ENCODE results near the gene CTCFL. TPM values are rescaled to one million over a fixed set of nuclear protein-coding genes. Genes with fewer than 3 reads are reported as not detected.

The CTCFL gene
- total and polyA plus RNA-seq, 2 of the 13 experiments (the other 11 are each of a cell fraction or from before 2014, with no cell fraction given), result 0.04 TPM; not detected in 1

DNA sequence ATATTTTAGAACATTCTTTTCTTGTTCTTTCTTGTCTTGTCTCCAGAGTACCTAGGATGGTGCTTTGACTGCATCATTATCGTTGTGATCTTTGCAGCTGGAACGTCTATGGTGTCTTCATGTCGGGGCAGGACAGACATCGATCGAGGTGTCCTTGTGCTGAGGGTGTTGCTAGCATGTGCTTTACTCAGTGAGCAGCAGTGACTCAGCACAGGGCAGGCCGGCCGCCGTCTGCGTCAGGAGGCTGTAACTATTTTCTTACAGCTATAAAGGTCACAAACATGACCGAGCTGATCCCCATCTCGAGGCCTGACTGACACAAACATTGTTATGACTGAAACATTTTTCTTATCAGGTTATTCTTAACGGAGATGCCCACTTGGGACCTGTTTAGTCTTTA lies 14.9 kb upstream of the CTCFL start (continued):
- TF ChIP-seq, protein P1, sequence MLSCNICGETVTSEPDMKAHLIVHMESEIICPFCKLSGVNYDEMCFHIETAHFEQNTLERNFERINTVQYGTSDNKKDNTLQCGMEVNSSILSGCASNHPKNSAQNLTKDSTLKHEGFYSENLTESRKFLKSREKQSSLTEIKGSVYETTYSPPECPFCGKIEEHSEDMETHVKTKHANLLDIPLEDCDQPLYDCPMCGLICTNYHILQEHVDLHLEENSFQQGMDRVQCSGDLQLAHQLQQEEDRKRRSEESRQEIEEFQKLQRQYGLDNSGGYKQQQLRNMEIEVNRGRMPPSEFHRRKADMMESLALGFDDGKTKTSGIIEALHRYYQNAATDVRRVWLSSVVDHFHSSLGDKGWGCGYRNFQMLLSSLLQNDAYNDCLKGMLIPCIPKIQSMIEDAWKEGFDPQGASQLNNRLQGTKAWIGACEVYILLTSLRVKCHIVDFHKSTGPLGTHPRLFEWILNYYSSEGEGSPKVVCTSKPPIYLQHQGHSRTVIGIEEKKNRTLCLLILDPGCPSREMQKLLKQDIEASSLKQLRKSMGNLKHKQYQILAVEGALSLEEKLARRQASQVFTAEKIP (CRISPR knock-in tag; IDR thresholded peaks at IDR 0.05; ENCODE audit: borderline replicate concordance), result no peak
- TF ChIP-seq RFX5 (IDR thresholded peaks at IDR 0.05; ENCODE audit: low read depth, low read length) (no peak), SP2 (CRISPR knock-in tag; IDR thresholded peaks at IDR 0.05) (no peak), ZNF670 (CRISPR knock-in tag; IDR thresholded peaks at IDR 0.05; ENCODE audit: borderline replicate concordance) (peak; percentile 78; the same call in 1 of the 2 replicates), CENPT (CRISPR knock-in tag; IDR thresholded peaks at IDR 0.05; ENCODE audit: low read depth) (no peak), ZNF780A (CRISPR knock-in tag; IDR thresholded peaks at IDR 0.05) (no peak), GABPA (IDR thresholded peaks at IDR 0.05; ENCODE audit: low read depth, low read length) (no peak), GABPA (CRISPR knock-in tag; IDR thresholded peaks at IDR 0.05; ENCODE audit: low read depth) (no peak), MEF2D (CRISPR knock-in tag; IDR thresholded peaks at IDR 0.05) (peak; percentile 78; the same call in 1 of the 2 replicates), MEIS1 (CRISPR knock-in tag; IDR thresholded peaks at IDR 0.05; ENCODE audit: borderline replicate concordance) (no peak), FOXP1 (IDR thresholded peaks at IDR 0.05) (no peak), FOXP1 (CRISPR knock-in tag; IDR thresholded peaks at IDR 0.05) (no peak), RELA (CRISPR knock-in tag; IDR thresholded peaks at IDR 0.05) (no peak), GABPB1 (CRISPR knock-in tag; IDR thresholded peaks at IDR 0.05) (no peak; the same call in 1 of the 2 replicates), ZNF674 (CRISPR knock-in tag; IDR thresholded peaks at IDR 0.05; ENCODE audit: low read depth) (no peak), ZNF263 (CRISPR knock-in tag; IDR thresholded peaks at IDR 0.05) (no peak), MTF1 (CRISPR knock-in tag; IDR thresholded peaks at IDR 0.05) (no peak), ZNF644 (CRISPR knock-in tag; IDR thresholded peaks at IDR 0.05; ENCODE audit: low read depth) (no peak)
- TF ChIP-seq, protein P2, sequence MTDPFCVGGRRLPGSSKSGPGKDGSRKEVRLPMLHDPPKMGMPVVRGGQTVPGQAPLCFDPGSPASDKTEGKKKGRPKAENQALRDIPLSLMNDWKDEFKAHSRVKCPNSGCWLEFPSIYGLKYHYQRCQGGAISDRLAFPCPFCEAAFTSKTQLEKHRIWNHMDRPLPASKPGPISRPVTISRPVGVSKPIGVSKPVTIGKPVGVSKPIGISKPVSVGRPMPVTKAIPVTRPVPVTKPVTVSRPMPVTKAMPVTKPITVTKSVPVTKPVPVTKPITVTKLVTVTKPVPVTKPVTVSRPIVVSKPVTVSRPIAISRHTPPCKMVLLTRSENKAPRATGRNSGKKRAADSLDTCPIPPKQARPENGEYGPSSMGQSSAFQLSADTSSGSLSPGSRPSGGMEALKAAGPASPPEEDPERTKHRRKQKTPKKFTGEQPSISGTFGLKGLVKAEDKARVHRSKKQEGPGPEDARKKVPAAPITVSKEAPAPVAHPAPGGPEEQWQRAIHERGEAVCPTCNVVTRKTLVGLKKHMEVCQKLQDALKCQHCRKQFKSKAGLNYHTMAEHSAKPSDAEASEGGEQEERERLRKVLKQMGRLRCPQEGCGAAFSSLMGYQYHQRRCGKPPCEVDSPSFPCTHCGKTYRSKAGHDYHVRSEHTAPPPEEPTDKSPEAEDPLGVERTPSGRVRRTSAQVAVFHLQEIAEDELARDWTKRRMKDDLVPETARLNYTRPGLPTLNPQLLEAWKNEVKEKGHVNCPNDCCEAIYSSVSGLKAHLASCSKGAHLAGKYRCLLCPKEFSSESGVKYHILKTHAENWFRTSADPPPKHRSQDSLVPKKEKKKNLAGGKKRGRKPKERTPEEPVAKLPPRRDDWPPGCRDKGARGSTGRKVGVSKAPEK (CRISPR knock-in tag; IDR thresholded peaks at IDR 0.05; ENCODE audit: borderline replicate concordance), result no peak
- TF ChIP-seq, protein P3, sequence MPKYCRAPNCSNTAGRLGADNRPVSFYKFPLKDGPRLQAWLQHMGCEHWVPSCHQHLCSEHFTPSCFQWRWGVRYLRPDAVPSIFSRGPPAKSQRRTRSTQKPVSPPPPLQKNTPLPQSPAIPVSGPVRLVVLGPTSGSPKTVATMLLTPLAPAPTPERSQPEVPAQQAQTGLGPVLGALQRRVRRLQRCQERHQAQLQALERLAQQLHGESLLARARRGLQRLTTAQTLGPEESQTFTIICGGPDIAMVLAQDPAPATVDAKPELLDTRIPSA (CRISPR knock-in tag; IDR thresholded peaks at IDR 0.05; ENCODE audit: borderline replicate concordance), result no peak
- TF ChIP-seq, protein P4, sequence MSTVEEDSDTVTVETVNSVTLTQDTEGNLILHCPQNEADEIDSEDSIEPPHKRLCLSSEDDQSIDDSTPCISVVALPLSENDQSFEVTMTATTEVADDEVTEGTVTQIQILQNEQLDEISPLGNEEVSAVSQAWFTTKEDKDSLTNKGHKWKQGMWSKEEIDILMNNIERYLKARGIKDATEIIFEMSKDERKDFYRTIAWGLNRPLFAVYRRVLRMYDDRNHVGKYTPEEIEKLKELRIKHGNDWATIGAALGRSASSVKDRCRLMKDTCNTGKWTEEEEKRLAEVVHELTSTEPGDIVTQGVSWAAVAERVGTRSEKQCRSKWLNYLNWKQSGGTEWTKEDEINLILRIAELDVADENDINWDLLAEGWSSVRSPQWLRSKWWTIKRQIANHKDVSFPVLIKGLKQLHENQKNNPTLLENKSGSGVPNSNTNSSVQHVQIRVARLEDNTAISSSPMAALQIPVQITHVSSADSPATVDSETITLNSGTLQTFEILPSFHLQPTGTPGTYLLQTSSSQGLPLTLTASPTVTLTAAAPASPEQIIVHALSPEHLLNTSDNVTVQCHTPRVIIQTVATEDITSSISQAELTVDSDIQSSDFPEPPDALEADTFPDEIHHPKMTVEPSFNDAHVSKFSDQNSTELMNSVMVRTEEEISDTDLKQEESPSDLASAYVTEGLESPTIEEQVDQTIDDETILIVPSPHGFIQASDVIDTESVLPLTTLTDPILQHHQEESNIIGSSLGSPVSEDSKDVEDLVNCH (CRISPR knock-in tag; IDR thresholded peaks at IDR 0.05), result no peak
